ENCODE measurements around the gene EPHA5. TPM values are rescaled to one million over a fixed set of nuclear protein-coding genes. Genes with fewer than 3 reads are reported as not detected.

Gene EPHA5
- total RNA-seq, 1 experiment from 2014 or later: 1.9 TPM

DNA sequence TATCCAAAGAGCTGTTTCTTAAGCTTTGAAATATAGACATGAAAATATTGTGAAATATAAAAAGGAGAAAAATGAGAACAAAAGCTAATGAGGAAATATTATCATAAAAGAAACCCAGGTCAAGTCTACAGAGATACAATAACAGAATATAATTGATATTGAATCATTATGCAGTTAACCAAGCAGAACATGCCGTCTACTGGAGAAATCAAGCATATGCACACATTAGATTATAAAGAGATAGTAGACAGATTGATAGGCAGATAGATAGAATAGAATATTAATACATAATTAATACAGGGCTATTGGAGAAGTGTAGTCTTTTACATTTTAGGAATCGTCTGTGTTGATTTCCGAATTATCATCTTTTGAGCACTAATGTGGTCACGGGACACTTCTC lies 208.5 kb downstream of the EPHA5 start:
- intact Hi-C loops (cut with micrococcal nuclease; ENCODE audit: unreplicated experiment) (no loop called here), in situ Hi-C loops (cut with HindIII; ENCODE audit: low pct_unique_long_range_greater_than_20kb, low sequenced_read_pairs) (no loop called here)
- no TSS peak for BruUV-seq (replicated peaks)
- POLR2A ChIA-PET: no interaction called here
- ATAC-seq (no peak), DNase-seq (ENCODE audit: low read depth, low spot score) (no peak)
- Histone ChIP-seq H3K4me3 (ENCODE audit: low read depth in 2 of 2, low read length in 2 of 2) (no peak overlapping the region), H3K27me3 (ENCODE audit: control insufficient read depth, insufficient read depth, low read length) (no peaks in the 10 kb centered on the region), H3K4me1 (ENCODE audit: control insufficient read depth, insufficient read depth, low read length) (no peaks in the 10 kb centered on the region), H3K36me3 (ENCODE audit: control insufficient read depth, insufficient read depth, low read length) (no peaks in the 10 kb centered on the region), H3K27ac (ENCODE audit: low read length) (no peak overlapping the region), H3K9me3 (ENCODE audit: control insufficient read depth, insufficient read depth, low read depth, low read length) (no peaks in the 10 kb centered on the region)
- CTCF ChIA-PET: no interaction called here
- no peak for TF ChIP-seq REST (IDR thresholded peaks at IDR 0.05; ENCODE audit: insufficient read depth in 1 of 2, low read depth in 2 of 2, low read length in 1 of 2)
- no peak for TF ChIP-seq TCF7L2 (IDR thresholded peaks at IDR 0.05; ENCODE audit: low read depth, low read length)
- no peak for TF ChIP-seq CTCF (IDR thresholded peaks at IDR 0.05)
- no peak for TF ChIP-seq POLR2AphosphoS5 (IDR thresholded peaks at IDR 0.05; ENCODE audit: low read depth, low read length)
- no peak for TF ChIP-seq SIN3A (IDR thresholded peaks at IDR 0.05; ENCODE audit: borderline replicate concordance, insufficient read depth, low read depth, low read length)

GRCh38 chr4:65457011-65457410 lies 213.3 kb downstream of the EPHA5 start:
- CTCF ChIA-PET: no interaction called here
- intact Hi-C loops (cut with micrococcal nuclease; ENCODE audit: unreplicated experiment) (no loop called here), in situ Hi-C loops (cut with HindIII; ENCODE audit: low pct_unique_long_range_greater_than_20kb, low sequenced_read_pairs) (no loop called here)
- Histone ChIP-seq H3K4me3 (ENCODE audit: low read depth in 2 of 2, low read length in 2 of 2) (no peak overlapping the region), H3K27me3 (ENCODE audit: control insufficient read depth, insufficient read depth, low read length) (no peaks in the 10 kb centered on the region), H3K9me3 (ENCODE audit: control insufficient read depth, insufficient read depth, low read depth, low read length) (no peaks in the 10 kb centered on the region), H3K27ac (ENCODE audit: low read length) (no peak overlapping the region), H3K36me3 (ENCODE audit: control insufficient read depth, insufficient read depth, low read length) (no peaks in the 10 kb centered on the region), H3K4me1 (ENCODE audit: control insufficient read depth, insufficient read depth, low read length) (no peaks in the 10 kb centered on the region)
- no peak for DNase-seq (ENCODE audit: low read depth, low spot score)
- BruUV-seq (replicated peaks): no TSS peak
- TF ChIP-seq POLR2AphosphoS5 (IDR thresholded peaks at IDR 0.05; ENCODE audit: low read depth, low read length) (no peak), REST (IDR thresholded peaks at IDR 0.05; ENCODE audit: insufficient read depth in 1 of 2, low read depth in 2 of 2, low read length in 1 of 2) (no peak), CTCF (IDR thresholded peaks at IDR 0.05) (no peak), SIN3A (IDR thresholded peaks at IDR 0.05; ENCODE audit: borderline replicate concordance, insufficient read depth, low read depth, low read length) (no peak), TCF7L2 (IDR thresholded peaks at IDR 0.05; ENCODE audit: low read depth, low read length) (no peak)
- POLR2A ChIA-PET: no interaction called here
- ATAC-seq: no peak
